ENCODE data around the gene CCDC107. TPM values are rescaled to one million over a fixed set of nuclear protein-coding genes. Genes with fewer than 3 reads are reported as not detected.

The CCDC107 gene
- total and polyA plus RNA-seq, 9 of the 15 experiments (the other 6 are each of a cell fraction or from before 2014, with no cell fraction given): 0.35 to 11.3 (median 6.9) TPM; not detected in 1

DNA sequence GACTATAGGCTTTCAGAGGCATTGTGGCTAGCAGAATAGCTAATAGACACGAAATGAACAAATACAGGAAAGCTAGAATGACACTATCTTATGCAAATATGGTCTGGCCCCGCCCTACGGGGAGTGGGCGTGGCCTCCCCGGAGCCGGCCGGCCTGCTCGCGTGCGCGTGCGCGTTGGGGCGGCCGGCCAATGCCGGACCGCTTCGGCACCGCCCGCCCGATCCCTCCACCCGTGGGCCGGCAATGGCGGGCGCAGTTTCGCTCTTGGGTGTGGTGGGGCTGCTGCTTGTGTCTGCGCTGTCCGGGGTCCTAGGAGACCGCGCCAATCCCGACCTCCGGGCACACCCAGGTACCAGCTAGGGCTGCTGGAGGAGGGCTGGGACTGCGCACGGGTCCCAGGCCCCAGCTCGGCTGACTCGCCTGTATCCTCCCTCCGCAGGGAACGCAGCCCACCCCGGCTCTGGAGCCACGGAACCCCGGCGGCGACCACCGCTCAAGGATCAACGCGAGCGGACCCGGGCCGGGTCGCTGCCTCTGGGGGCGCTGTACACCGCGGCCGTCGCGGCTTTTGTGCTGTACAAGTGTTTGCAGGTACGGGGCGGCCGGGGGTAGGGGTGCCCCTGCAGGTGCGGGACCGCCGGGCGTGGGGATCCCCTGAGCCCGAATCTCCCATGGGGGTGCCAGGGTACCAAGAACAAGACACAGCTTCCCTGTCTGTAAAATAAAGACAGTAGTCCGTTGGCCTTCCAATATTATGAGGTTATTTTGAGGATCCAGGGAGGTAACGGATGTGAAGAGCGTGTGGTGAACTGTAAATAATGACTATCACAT, at the start of gene CCDC107 (continued):
- peak; percentile 23 for TF ChIP-seq PHF20 (IDR thresholded peaks at IDR 0.05; ENCODE audit: partially characterized antibody)
- TF ChIP-seq ZNF165 (CRISPR knock-in tag; IDR thresholded peaks at IDR 0.05; ENCODE audit: borderline replicate concordance): no peak
- TF ChIP-seq CSDE1 (IDR thresholded peaks at IDR 0.05): no peak
- no peak for TF ChIP-seq ZHX1 (conservative IDR thresholded peaks at IDR 0.05; ENCODE audit: low read length)
- TF ChIP-seq ZC3H11A (IDR thresholded peaks at IDR 0.05; ENCODE audit: low read depth, low read length): no peak
- no peak for TF ChIP-seq YBX1 (IDR thresholded peaks at IDR 0.05)
- TF ChIP-seq, protein P1, sequence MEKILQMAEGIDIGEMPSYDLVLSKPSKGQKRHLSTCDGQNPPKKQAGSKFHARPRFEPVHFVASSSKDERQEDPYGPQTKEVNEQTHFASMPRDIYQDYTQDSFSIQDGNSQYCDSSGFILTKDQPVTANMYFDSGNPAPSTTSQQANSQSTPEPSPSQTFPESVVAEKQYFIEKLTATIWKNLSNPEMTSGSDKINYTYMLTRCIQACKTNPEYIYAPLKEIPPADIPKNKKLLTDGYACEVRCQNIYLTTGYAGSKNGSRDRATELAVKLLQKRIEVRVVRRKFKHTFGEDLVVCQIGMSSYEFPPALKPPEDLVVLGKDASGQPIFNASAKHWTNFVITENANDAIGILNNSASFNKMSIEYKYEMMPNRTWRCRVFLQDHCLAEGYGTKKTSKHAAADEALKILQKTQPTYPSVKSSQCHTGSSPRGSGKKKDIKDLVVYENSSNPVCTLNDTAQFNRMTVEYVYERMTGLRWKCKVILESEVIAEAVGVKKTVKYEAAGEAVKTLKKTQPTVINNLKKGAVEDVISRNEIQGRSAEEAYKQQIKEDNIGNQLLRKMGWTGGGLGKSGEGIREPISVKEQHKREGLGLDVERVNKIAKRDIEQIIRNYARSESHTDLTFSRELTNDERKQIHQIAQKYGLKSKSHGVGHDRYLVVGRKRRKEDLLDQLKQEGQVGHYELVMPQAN (IDR thresholded peaks at IDR 0.05; ENCODE audit: borderline replicate concordance): peak; percentile 35; the same call in 1 of the 2 replicates
- TF ChIP-seq GABPB1 (CRISPR knock-in tag; IDR thresholded peaks at IDR 0.05): no peak; the same call in 1 of the 2 replicates
- TF ChIP-seq SIN3B (IDR thresholded peaks at IDR 0.05; ENCODE audit: low read depth): no peak
- TF ChIP-seq ZBTB33 (CRISPR knock-in tag; IDR thresholded peaks at IDR 0.05): no peak

All from K562 (cell line).